Stomach smooth muscle (tissue), 2 donors: ENCODE results near the gene OR6C76.
"Not testable (repeated sequence)": the region's sequence is repeated elsewhere in the genome, so short reads cannot be mapped to it uniquely, and the experiment has no call there.

Source experiments
- H3K27ac ChIP-seq: one replicate; pipeline ENCODE4 v1.7.0; 2013; ENCODE audit warnings: mild to moderate bottlenecking, low read length, inconsistent platforms
- H3K27me3 ChIP-seq, 2 donors: one replicate each; pipeline ENCODE4 v1.7.0; 2013; ENCODE audit warnings: low read length in 2 of 2; ENCODE audit not compliant: insufficient read depth in 2 of 2, control insufficient read depth in 1 of 2
- H3K36me3 ChIP-seq, 2 donors: one replicate each; pipeline ENCODE4 v1.7.0; 2013; ENCODE audit warnings: low read length in 2 of 2; ENCODE audit not compliant: control insufficient read depth in 2 of 2, insufficient read depth in 2 of 2
- H3K4me1 ChIP-seq: one replicate; pipeline ENCODE4 v1.7.0; 2013; ENCODE audit warnings: low read length; ENCODE audit not compliant: control insufficient read depth, insufficient read depth
- H3K4me3 ChIP-seq, 2 donors: one replicate each; pipeline ENCODE4 v1.7.0; 2013; ENCODE audit warnings: low read length in 2 of 2
- H3K9ac ChIP-seq, 2 donors: one replicate each; pipeline ENCODE4 v1.7.0; 2013; ENCODE audit warnings: low read length in 2 of 2, mild to moderate bottlenecking in 1 of 2
- H3K9me3 ChIP-seq, 2 donors: one replicate each; pipeline ENCODE4 v1.7.0; 2013; ENCODE audit warnings: low read length in 2 of 2; ENCODE audit not compliant: control insufficient read depth in 2 of 2
- donor health status: healthy.
- donor health status: Pancreatic carcinoma.

Gene OR6C76

DNA sequence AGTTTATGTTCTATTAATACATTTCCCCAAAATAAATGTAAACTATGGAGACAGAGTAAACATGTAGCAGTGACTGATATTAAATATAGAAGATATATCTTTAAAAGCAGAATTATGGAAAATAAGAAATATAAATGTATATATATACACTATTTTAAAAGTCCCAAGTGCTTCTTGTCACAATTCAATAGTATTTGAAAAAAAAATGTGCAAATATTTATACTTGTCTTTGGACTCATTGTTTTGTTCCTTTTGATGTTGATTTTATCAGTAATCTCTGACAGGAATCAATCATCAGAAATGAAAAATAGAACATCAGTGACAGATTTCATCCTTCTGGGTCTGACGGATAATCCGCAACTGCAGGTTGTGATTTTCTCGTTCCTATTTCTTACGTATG is at the start of gene OR6C76:
TSS of gene OR6C76 (plus strand) at position 301 of the 400 bp plus-strand sequence. CDS start at position 301, 0 bp downstream.
- H3K27me3 ChIP-seq: no peaks in the 10 kb centered on the region

DNA sequence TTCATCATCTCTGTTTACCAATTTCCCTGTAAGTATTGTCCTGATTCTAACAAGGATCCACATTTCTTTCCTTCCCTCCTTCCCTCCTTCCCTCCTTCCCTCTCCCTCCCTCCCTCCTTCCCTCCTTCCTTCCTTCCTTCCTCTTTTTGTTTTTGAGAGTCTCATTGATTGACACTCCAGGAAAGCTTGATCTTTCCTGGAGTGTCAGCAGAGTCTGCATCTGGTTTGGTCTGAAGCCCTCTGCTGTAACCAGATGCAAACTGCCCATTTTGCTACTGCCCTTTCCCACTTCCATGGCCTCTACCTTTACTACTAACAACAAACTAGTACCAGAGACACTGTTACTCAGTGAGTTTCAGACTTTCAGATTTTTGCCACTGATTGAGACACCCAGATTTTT is 40.2 kb upstream of the OR6C76 start:
- H3K4me3 ChIP-seq: no peak overlapping the region
- no peaks in the 10 kb centered on the region for H3K27me3 ChIP-seq
- H3K9me3 ChIP-seq: no peaks in the 10 kb centered on the region
- no peak overlapping the region for H3K27ac ChIP-seq
- no peaks in the 10 kb centered on the region for H3K36me3 ChIP-seq
- H3K4me1 ChIP-seq: no peaks in the 10 kb centered on the region
- H3K9ac ChIP-seq: no peak overlapping the region

More for the DNA sequence above, at the start of gene OR6C76:
- Histone ChIP-seq H3K27ac (no peak within 1 kb of the TSS), H3K9ac (no peak within 1 kb of the TSS), H3K4me3 (no peak within 1 kb of the TSS), H3K36me3 (no peaks in the 10 kb centered on the region), H3K4me1 (no peaks in the 10 kb centered on the region), H3K9me3 (no peaks in the 10 kb centered on the region)

DNA sequence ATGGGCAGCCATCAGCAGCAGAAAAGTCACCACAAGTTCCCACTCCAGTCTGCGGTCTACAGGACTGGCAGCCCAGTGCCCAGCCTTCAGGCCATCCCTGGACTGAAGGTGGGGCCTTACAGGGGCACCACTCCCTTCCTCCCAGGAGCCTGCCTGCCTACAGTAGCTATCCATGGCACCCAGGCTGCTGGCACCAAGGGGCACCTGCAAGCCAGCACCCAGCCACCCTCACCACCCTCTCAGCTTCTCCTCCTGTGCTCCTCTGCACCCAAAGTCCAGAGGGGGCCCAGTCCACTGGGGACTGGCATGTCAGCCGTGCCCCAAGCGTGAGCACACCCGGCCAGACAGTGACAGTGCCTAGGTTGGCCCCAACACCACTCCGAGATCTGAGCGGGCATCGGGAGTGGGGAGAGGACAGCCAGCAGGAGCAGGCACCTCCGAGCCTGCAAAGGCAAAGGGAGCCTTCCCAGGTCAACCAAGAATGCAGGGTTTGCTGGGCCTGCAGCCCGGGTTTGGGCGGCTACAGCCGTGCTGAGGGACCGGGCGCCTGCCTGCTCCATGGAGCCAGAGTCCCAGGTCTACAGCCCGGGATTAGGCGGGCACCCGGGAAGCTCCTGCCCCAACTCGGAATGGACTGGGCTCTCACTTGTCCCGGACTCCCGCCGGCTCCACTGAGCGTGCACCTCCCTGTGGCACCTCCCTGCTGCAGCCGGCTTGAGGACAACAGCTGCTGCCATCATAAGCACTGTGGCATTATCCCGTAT is 33.8 kb upstream of the OR6C76 start:
- H3K9me3 ChIP-seq: no peaks in the 10 kb centered on the region
- H3K4me3 ChIP-seq: no peak overlapping the region
- H3K4me1 ChIP-seq: no peaks in the 10 kb centered on the region
- no peaks in the 10 kb centered on the region for H3K27me3 ChIP-seq
- H3K27ac ChIP-seq: no peak overlapping the region
- no peak overlapping the region for H3K9ac ChIP-seq
- H3K36me3 ChIP-seq: no peaks in the 10 kb centered on the region

DNA sequence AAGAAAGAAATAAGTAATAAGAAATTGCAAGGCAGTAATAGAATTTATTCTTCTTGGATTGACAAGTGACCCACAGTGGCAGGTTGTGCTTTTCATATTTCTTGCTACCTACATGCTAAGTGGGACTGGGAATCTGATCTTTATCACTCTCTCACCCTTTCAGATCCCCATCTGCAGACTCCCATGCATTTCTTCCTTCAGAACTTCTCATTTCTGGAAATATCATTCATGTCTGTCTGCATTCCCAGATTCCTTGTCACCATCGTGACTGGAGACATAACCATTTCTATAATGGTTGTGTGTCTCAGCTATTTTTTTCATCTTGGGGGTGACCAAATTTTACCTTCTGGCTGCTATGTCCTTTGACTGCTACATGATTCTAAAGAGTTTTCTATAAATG is 29.7 kb upstream of the OR6C76 start:
- H3K4me3 ChIP-seq: no peak overlapping the region

DNA sequence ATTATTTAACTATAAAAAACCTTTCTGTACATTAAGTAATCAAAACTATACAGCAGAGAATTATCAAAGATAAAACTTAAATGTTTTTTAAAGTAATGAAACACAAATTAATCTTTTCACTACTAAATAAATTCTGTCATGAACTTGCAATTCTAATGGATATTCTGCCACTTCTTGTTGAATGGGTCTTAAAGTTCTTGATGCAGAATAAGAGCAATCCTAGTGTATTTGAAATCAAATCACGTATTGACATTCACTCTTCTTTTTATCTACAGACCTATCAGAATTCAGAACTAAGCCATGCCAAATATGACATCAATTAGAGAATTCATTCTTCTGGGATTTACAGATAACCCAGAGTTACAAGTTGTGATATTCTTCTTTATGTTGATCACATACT is 25.8 kb upstream of the OR6C76 start, which contains the start of gene OR6C65:
TSS of gene OR6C65 (plus strand) at position 301 of the 400 bp plus-strand sequence. CDS start at position 301, 0 bp downstream.
- no peaks in the 10 kb centered on the region for H3K27me3 ChIP-seq
- H3K4me1 ChIP-seq: no peaks in the 10 kb centered on the region
- no peak within 1 kb of the TSS for H3K9ac ChIP-seq
- H3K27ac ChIP-seq: no peak within 1 kb of the TSS
- H3K36me3 ChIP-seq: no peaks in the 10 kb centered on the region
- H3K4me3 ChIP-seq: no peak within 1 kb of the TSS
- no peaks in the 10 kb centered on the region for H3K9me3 ChIP-seq

More for the DNA sequence above, 29.7 kb upstream of the OR6C76 start:
- Histone ChIP-seq H3K36me3 (no peaks in the 10 kb centered on the region), H3K4me1 (no peaks in the 10 kb centered on the region), H3K9ac (no peak overlapping the region), H3K27ac (no peak overlapping the region), H3K9me3 (no peaks in the 10 kb centered on the region), H3K27me3 (no peaks in the 10 kb centered on the region)

DNA sequence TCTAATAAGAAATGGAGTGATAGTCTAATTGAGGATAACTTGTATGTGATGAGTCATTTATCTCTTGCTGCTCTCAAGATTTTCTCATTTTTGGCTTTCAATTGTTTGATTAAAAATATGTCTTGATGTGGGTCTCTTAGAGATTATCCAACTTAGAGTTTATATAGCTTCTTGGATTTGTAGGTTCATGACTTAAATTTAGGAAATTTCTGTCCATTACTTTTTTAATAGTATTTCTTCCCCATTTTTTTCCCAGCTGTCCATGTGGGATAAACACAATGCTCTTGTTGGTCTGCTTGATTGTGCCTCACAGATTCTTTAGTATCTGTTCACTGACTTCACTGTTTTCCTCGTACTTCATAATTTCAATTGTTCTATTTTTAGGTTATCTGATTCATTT is 18.2 kb upstream of the OR6C76 start:
- no peak overlapping the region for H3K27ac ChIP-seq
- no peaks in the 10 kb centered on the region for H3K4me1 ChIP-seq
- H3K36me3 ChIP-seq: no peaks in the 10 kb centered on the region
- H3K4me3 ChIP-seq: no peak overlapping the region
- H3K9ac ChIP-seq: no peak overlapping the region
- no peaks in the 10 kb centered on the region for H3K9me3 ChIP-seq
- H3K27me3 ChIP-seq: no peaks in the 10 kb centered on the region

DNA sequence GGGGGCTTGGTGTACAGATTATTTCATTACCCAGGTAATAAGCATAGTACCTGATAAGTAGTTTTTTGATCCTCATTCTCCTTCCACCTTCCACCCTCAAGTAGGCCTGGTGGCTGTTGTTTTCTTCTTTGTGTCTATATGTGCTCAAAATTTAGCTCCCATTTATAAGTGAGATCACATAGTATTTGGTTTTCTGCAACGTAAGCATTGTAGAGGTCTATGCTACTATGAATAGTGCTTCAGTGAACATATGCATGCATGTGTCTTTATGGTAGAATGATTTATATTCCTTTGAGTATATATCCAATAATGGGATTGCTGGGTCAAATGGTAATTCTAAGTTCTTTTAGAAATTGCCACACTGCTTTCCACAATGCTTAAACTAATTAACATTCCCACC is 16.9 kb upstream of the OR6C76 start:
- H3K9me3 ChIP-seq, H3K9ac ChIP-seq, H3K4me1 ChIP-seq, H3K27ac ChIP-seq, H3K4me3 ChIP-seq, H3K27me3 ChIP-seq, H3K36me3 ChIP-seq: not testable (repeated sequence)

DNA sequence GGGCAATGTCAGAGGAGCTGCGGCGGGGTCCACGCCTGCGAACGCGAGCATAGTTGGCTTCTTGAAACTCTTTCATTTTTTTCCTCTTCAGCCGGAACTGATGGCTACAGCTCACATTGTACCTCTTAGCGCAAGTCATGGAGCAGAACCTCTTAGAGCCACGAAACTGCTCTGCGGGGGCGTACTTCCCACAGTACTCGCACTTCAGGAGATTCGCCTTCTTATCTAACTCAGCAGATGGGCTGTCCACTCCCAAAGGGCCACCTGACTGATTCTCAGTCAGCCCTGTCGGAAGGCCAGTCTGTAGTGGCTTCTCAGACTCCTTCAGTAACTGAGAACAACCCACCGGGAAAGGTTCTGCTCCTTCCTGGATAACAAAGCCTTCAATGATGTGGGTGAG is 13.9 kb upstream of the OR6C76 start:
- H3K27ac ChIP-seq, H3K4me1 ChIP-seq, H3K9ac ChIP-seq, H3K9me3 ChIP-seq, H3K27me3 ChIP-seq, H3K4me3 ChIP-seq, H3K36me3 ChIP-seq: not testable (repeated sequence)

DNA sequence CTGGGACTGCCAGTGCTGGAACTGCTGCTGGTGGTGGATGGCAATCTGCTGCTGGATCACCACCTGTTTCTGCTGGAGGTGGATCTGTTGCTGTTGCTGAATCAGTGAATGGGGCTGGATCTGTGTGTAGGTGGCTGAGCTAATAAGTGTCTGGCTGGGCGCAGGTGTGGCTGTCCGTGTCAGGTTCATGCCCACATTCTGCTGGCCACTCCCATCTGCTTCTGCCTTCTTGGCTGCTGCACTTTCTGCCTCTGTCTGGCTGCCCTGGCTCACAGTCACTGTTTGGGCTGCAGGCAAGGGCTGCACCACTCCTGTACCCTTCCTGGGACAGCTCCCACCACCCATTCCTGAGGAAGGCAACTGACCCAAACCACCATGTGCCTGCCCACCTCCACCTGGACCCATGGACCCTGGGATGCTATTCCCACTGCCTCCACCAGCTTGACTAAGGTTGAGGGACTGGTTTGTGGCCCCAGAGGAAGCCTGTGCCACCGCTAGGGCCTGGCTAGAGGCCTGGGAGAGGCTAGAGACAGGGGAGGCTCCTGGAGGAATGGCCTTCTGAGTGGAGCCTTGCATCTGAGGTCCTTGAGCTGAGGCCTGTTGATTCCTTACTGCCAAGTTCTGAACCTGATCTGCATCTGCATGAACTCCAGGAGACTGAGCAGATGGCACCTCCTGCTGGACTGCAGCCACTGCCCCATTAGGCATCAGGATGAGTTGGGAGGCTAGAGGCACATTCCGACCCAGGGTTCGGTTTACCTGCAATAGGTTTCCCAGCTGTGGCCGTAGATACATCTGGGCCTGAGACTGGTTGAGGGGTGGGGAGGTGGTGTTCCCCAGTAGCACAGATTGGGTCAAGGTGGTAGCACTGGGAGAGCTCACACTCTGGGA is 12.3 kb upstream of the OR6C76 start:
- not testable (repeated sequence) for H3K4me1 ChIP-seq, H3K9me3 ChIP-seq, H3K27me3 ChIP-seq, H3K36me3 ChIP-seq, H3K9ac ChIP-seq, H3K27ac ChIP-seq, H3K4me3 ChIP-seq

DNA sequence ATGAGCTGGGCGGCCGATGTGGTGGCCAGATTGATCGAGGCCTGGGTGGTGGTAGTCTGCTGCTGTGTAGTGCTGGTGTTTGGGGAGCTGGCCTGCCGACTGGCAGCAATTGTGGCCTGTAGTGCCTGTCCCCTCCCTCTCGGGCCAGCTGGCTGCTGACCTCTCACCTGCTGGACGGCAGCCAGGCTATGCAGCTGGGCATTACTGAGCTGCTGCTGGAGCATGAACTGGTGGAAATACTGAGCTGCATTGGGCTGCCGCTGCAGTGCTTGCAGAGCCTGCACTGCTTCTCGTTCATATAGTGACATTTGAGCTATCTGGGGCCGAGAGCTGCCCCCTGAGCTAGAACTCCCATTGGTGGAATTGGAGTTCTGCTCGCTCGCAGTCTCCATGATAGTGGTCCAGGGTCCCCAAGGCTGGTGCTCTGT is 11.6 kb upstream of the OR6C76 start:
- H3K4me3 ChIP-seq, H3K27ac ChIP-seq: not testable (repeated sequence)

DNA sequence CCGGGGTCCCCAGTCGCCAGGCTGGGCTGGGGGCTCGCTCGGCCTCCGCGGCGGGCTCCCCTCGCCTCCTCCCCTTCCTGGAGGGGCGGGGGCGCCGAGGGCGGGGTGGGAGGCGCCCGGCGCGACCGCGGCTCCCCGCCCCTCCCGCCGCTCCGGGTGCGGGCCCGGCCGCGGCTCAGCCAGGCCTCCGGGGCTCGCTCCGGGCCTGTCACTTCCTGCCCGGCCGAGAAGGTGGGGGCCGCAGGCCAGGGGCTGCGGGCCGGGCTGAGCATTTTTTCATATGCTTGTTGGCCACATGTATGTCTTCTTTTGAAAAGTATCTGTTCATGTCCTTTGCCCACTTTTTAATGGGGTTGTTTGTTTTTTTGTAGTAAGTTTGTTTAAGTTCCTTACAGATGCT is 11.2 kb upstream of the OR6C76 start:
- H3K4me1 ChIP-seq, H3K27me3 ChIP-seq, H3K9me3 ChIP-seq, H3K9ac ChIP-seq, H3K4me3 ChIP-seq, H3K27ac ChIP-seq, H3K36me3 ChIP-seq: not testable (repeated sequence)

More for the DNA sequence above, 11.6 kb upstream of the OR6C76 start:
- H3K9ac ChIP-seq, H3K9me3 ChIP-seq, H3K27me3 ChIP-seq, H3K4me1 ChIP-seq, H3K36me3 ChIP-seq: not testable (repeated sequence)
